Endothelial cell of umbilical vein (primary cell): ENCODE measurements around the gene NBEAL1.
"Not testable (repeated sequence)": the region's sequence is repeated elsewhere in the genome, so short reads cannot be mapped to it uniquely, and the experiment has no call there.

Source experiments
- CTCF ChIP-seq, 2 donors: IDR thresholded peaks; 1 replicate in 1 of 2; 2 replicates in 1 of 2; pipeline ENCODE4 v1.5.1; 2011; ENCODE audit warnings: low read length in 2 of 2, mild to moderate bottlenecking in 2 of 2, moderate library complexity in 2 of 2, control low read depth in 1 of 2, inconsistent platforms in 1 of 2, low read depth in 1 of 2; ENCODE audit not compliant: insufficient read depth in 1 of 2; ENCODE audit errors: extremely low read depth in 1 of 2
- EZH2 ChIP-seq: IDR thresholded peaks from 2 replicates; pipeline ENCODE4 v1.6.1; 2012; ENCODE audit warnings: borderline replicate concordance, low read depth, mild to moderate bottlenecking, moderate library complexity, low read length, inconsistent platforms; ENCODE audit not compliant: severe bottlenecking
- TF ChIP-seq, protein P1 (sequence below): IDR thresholded peaks from 2 replicates; pipeline ENCODE4 v1.6.1; 2011; ENCODE audit not compliant: insufficient read depth, insufficient read length

- TF ChIP-seq EZH2; CTCF (IDR thresholded peaks at IDR 0.05; ENCODE audit: extremely low read depth in 1 of 2, insufficient read depth in 1 of 2, low read depth in 1 of 2, low read length in 2 of 2): not testable (repeated sequence)
- TF ChIP-seq, protein P1, sequence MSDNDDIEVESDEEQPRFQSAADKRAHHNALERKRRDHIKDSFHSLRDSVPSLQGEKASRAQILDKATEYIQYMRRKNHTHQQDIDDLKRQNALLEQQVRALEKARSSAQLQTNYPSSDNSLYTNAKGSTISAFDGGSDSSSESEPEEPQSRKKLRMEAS = not testable (repeated sequence)
Observed at GRCh38 chr2:203110496-203110895, 95.8 kb downstream of the NBEAL1 start.
